COR-L47 (cell line): Measurements from ENCODE around the gene NACC1.
A peak's percentile ranks its signal among the peaks of the same experiment; 100 is the strongest.

ENCODE experiments used
- DNase-seq: peaks from one replicate; lab custom pipeline; 2025; lab: John Stamatoyannopoulos, UW

The NACC1 gene

GRCh38 chr19:13087795-13088537 lies 30.1 kb upstream of the NACC1 start:
- DNase-seq = no peak

GRCh38 chr19:13089139-13089856 lies 28.8 kb upstream of the NACC1 start:
- DNase-seq = no peak

GRCh38 chr19:13089857-13090507 lies 28.1 kb upstream of the NACC1 start:
- no peak for DNase-seq

- peak; percentile 22 for DNase-seq
Measured at GRCh38 chr19:13090511-13091231, 27.4 kb upstream of the NACC1 start.

GRCh38 chr19:13091400-13092157 lies 26.5 kb upstream of the NACC1 start:
- peak; percentile 37 for DNase-seq

- DNase-seq = no peak
Measured at GRCh38 chr19:13092158-13092543, 25.9 kb upstream of the NACC1 start.

GRCh38 chr19:13092606-13093235 lies 25.3 kb upstream of the NACC1 start:
- no peak for DNase-seq

GRCh38 chr19:13093407-13094105 lies 24.5 kb upstream of the NACC1 start:
- DNase-seq = peak; percentile 75

GRCh38 chr19:13094106-13094504 lies 24.0 kb upstream of the NACC1 start:
- peak; percentile 69 for DNase-seq

- no peak for DNase-seq
Measured at GRCh38 chr19:13094771-13095392, 23.2 kb upstream of the NACC1 start.

- DNase-seq = no peak
Measured at GRCh38 chr19:13095393-13095784, 22.7 kb upstream of the NACC1 start.

- DNase-seq = no peak
Measured at GRCh38 chr19:13095934-13096927, 21.8 kb upstream of the NACC1 start.

GRCh38 chr19:13097033-13097462 lies 21.0 kb upstream of the NACC1 start:
- no peak for DNase-seq

GRCh38 chr19:13097463-13098258 lies 20.4 kb upstream of the NACC1 start:
- no peak for DNase-seq

GRCh38 chr19:13098277-13099072 lies 19.6 kb upstream of the NACC1 start:
- DNase-seq = no peak

- DNase-seq = peak; percentile 47
Measured at GRCh38 chr19:13099073-13099999, 18.7 kb upstream of the NACC1 start.
